GM21528 (cell line): Measurements from ENCODE around the gene MOV10L1.
A peak's percentile ranks its signal among the peaks of the same experiment; 100 is the strongest.
"Not testable (repeated sequence)": the region's sequence is repeated elsewhere in the genome, so short reads cannot be mapped to it uniquely, and the experiment has no call there.

Experiments
- ATAC-seq: cut with Tn5 transposase; IDR thresholded peaks from one replicate; pipeline ENCODE4 v1.9.1; 2021; ENCODE audit warnings: mild to moderate bottlenecking, moderate library complexity; ENCODE audit not compliant: unreplicated experiment, low FRiP score

Gene MOV10L1

DNA sequence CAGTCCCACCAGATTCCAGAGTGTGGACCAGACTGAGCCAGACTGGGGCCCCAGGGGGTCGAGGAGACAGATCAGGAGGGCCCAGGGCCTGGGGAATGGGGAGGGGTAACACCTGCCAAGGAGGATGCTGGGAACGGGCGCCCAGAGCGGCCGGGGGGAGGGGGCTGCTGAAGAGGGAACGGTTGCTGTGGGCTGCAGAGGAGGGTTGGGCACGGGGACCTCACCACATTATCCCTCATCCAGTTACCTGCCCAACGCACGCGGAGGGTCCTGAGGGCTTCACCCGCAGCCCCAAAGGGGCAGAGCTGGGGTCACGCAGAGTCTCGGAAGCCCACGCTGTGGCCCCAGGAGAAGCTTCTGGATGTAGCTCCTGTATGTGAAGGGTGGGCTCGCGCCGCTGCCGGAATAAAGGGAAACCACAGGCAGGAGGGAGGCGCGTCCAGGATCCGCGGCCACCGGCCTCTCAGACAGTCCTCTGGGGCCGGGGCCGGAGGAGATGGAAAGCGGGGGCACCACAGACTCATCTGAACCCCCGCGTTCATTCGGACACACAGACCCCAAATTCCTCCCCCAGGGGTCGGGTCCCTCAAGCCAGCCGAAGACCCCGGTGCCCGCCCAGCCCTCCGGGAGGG is 110.1 kb downstream of the MOV10L1 start:
- ATAC-seq = no peak

DNA sequence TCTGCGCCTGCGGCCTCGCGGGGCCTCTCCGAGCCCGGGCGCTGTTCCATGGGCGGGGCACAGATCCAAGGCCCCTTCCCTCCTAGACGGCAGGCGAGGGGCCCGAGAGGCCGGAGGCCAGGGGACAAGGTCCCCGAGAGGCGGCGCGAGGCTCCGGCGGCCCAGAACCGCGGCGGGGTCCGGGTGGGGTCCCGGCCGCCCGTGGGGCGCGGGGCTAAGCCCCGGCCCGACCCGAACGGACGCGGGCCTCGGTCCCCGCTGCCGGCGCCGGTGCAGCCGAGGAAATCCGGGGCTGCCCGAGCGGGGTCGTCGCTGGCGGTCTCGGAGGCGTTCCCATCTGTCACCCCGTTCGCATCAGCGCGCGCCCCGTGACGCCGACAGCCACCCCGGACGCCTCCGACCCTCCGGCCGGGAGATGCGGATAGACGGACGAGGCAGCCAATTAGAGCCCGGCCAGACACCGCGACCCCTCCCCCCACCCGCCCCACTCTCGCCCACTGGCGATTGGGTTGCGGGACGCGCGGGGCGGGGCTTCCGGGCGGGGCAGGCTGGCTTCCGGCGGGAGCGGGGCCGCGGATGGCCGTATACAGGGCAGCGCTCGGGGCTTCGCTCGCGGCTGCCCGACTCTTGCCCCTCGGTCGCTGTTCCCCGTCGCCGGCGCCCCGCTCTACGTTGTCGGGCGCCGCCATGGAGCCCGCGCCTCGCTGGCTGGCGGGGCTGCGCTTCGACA is 110.8 kb downstream of the MOV10L1 start, which contains the start of gene SELENOO:
Gene SELENOO, plus strand, starts transcription at position 551 of the 730 bp plus-strand sequence. Its CDS starts 26 bp downstream, at position 577.
- peak; percentile 62 for ATAC-seq

DNA sequence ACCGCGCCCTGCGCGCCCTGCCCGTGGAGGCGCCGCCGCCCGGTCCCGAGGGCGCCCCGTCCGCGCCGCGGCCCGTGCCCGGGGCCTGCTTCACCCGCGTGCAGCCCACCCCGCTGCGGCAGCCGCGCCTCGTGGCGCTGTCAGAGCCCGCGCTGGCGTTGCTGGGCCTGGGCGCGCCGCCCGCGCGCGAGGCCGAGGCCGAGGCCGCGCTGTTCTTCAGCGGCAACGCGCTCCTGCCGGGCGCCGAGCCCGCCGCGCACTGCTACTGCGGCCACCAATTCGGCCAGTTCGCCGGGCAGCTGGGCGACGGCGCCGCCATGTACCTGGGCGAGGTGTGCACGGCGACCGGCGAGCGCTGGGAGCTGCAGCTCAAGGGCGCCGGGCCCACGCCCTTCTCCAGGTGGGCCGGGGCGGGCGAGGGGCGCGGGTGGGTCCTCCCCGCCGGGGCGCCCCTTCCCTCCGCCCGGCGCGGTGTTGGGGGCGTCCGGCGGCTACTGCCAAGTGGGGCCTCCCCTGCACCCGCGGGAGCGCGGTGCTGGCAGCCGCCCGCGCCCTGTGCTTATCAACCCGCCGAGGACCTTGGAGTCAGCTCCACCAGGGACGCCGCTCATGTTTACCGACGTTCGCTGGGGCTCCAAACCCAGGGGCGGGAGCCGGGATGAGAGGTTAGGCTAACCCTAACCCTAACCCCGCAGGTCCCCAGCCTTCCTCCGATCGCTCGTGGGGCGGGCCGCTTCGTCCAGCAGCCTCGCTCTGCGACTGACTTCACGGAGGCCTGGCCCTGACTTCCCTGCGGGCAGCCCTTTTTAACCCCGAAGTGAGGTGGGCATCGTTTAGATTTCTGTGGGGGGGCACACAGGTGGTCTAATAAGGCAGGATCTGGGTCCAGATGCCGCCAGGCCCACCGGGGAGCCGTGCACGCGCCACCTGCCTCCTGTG is 111.7 kb downstream of the MOV10L1 start:
- peak; percentile 16 for ATAC-seq

DNA sequence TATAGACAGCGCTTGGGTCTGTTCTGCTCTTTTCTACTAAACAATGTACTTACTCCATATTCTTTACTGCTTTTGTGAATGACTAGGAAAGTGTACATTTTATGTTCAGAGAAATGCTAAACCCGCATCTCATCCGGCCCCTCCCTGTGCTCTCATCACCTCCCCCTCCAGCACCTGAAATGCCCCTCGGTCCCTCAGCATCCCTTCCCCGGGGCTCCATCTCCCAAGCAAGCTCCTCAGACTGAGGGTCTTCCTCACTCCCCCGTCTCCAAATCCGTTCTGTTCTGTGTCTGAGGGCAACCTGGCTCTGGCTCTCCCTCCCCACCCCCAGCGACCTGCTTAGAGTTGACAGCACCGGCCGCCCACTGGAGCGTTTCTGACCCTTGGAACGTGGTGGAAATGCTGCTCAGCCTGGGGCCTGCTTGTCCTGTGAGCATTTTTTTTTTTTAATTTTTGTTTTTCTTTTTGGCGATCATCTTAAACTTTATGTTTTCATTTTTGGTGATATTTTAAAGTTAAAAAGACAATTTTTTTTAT is 112.4 kb downstream of the MOV10L1 start:
- ATAC-seq = no peak

DNA sequence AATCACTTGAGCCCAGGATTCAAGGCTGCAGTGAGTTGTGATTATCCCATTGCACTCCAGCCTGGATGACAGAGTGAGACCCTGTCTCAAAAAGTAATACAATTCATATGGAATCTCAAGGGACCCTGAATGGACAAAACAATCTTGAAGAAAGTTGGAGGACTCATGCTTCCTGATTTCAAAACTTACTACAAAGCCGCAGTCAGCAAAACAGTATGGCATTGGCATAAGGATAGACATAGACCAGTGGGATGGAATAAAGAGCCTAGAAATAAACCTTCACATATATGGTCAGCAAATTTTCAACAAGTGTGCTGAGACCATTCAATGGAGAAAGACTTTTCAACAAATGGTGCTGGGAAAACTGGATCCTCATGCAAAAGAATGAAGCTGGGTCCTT is 113.5 kb downstream of the MOV10L1 start:
- ATAC-seq = no peak

DNA sequence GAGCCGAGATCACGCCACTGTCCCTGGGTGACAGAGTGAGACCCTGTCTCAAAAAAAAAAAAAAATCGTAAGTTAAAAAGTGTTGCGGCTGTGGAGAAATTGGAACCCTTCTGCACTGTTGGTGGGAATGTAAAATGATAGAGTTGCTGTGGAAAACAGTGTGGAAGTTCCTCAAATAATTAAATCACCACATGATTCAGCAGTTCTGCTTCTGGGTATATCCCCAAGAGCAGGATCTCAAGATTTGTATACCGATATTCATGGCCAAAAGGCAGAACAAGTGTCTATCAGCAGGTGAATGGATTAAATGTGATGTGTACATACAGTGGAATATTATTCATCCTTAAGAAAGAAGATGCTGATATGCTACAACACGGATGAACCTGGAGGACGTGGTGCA is 114.8 kb downstream of the MOV10L1 start:
- ATAC-seq = no peak

DNA sequence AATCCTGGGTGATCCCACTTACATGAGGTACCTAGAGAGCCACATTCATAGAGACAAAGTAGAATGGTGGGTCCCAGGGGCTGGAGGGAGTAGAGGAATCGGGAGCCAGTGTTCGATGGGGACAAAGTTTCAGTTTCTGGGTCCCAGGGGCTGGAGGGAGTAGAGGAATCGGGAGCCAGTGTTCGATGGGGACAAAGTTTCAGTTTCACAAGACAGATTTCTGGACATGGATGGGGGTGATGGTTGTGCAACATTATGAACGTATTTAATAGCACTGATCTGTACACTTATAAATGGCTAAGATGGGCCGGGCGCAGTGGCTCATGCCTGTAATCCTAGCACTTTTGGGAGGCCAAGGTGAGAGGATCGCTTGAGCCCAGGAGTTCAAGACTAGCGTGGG is 115.2 kb downstream of the MOV10L1 start:
- not testable (repeated sequence) for ATAC-seq

DNA sequence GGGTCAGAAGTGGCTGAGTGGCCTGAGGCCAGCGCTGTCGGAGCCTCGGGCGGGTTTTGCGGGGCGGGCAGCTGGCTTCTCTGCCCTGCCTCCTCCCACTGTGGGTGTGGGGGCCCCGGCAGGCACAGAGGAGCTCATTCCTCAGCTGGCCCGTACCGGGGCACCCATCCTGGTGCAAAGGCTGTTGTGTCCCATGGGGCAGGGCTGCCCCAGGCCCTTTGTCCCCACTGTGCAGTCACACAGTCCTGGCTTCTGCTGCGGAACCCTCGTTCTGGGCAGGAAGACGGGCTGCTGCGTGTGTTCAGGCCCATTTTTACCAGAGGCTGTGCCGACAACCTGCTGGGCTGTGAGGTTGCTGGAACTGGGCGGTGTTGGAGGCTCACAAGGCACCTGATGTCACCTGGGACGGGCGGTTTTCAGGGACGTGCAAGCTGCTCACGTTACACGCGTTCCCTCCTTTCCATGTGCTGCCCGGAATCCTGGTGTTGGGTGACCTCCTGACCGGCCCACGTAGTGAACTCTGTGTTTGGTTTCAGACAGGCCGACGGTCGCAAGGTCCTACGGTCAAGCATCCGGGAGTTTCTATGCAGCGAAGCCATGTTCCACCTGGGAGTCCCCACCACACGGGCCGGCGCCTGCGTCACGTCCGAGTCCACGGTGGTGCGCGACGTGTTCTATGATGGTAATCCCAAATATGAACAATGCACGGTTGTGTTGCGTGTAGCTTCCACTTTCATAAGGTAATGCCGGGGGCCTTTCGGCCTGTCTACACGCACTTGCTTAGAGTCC is 116.2 kb downstream of the MOV10L1 start:
- no peak for ATAC-seq

DNA sequence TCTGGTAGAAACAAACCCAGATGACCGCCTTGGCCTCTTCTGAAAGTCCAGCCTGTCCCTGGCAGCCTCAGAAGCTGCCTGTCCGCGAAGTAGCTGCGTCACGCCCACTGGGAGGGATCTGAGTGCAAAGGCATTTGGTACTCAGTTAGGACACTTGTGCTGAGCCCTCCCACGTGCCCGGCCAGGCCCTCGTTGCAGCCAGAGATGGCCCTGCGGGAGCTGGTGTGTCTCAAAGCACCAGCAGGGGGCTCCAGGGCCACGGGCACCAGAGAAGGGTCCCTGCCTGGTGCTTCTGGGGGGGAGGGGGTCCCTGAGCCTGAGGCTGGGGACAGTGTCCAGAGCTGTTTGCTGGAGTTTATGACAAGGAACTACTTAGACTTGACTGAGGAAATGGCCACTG is 116.8 kb downstream of the MOV10L1 start:
- no peak for ATAC-seq

DNA sequence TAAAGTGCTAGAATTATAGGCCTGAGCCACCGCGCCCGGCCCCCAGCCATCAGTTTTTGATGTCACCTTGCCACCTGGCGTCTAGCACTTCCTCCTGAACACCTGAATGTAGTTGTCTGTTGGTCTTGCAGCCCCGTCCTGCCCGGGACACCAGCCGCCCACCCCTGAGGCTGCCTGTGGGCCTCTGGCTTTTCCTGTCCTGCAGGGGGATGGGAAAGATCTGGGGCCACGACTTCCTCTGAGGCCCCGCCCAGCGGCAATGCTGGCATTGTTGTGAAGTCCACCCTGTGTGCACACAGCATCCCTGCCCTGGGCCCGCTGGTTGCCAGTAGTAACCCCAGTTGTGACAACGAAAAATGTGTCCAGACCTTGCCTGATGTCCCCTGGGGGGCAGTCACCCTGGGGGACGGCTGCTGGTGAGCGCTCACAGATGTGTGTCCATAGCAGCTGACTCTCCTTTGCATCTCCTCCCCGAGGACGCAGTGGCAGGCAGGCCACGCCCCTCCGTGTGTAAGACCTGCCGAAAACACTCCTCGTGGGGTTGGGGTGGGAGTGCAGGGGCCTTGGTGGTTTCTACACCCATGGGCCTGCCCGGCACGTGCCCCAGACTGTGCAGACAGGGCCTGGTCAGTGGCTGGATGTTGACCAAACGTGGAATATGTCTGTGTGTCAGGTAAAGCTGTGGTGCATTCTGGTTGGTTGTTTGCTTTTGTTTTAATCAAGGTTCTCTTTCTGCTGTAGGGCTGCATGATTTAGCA is 117.8 kb downstream of the MOV10L1 start:
- ATAC-seq = no peak

DNA sequence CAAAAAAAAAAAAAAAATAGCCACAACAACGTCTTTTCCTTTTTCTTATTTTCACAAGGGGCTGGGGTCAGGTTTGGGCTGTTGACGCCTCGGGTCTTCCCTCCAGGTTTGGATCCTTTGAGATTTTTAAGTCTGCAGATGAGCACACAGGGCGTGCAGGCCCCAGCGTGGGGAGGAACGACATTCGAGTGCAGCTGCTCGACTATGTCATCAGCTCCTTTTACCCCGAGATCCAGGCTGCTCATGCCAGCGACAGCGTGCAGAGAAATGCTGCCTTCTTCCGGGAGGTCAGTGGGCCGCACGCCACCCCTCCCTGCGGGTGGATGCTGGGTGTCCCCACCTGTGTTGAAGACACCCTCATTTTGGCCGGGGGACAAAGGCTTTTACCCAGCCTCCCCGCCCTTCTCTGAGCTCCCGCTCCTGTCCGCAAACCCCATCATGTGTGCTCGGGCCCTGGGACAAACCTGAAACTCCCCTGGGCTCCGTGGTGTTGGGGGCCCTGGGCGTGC is 118.7 kb downstream of the MOV10L1 start:
- no peak for ATAC-seq

DNA sequence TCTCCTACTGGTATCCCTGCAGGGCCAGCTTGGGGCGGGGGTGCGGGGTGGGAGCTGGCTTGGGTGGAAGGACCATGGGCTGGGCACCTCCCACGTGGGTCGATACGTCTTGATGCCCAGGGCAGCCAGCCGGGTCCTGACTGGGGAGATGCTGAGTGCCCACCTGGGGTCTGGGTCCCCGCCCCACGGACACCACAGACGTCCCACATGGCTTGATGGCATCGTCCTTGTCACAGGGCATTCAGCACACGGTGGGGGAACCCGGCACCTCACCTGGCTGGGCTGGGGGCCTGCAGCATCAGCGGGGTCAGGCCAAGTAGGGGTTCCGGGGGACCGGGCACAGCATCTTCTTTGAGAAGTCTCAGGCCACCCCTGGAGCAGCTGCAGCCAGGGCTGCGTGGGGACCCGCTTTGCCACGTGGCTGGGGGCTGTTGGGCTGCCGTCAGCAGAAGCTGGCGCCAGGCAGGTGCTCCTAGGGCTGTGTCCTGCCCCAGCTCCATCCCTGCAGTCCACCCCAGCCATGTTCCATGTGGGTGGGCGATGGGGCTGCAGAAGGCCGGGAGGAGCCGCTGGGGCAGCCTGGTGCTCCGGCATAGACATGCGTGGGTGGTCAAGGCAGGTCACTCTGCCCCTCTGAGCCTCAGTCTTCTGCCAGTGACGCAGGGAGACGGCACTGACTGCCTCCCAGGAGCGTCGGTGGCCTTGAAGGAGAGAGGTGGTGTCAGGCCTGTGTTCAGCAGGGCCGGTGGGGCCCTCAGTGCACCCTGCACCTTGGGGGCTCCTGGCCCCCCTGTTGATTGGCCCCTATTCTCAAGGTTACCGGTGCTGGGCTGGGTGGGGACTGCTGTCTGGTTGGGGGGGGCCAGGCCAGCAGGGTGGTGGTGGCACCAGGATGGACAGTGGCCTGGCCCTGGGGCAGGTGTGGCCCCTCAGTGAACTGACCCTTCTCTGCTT is 119.4 kb downstream of the MOV10L1 start:
- no peak for ATAC-seq

DNA sequence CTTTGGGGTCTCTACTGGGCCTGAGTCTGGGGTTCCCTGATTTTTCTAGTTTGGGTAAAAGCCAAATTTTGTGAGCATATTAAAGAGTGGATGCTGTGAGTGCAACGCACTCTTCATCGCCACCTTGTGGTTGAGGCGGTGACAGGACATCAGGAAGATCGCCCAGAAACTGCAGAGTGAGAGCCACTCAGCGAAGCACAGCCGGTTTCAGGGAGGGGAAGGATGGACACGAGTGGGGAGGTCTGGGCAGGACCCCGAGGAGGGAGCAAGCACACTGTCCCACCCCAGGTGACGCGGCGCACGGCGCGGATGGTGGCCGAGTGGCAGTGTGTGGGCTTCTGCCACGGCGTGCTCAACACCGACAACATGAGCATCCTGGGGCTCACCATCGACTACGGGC is 120.1 kb downstream of the MOV10L1 start:
- no peak for ATAC-seq

DNA sequence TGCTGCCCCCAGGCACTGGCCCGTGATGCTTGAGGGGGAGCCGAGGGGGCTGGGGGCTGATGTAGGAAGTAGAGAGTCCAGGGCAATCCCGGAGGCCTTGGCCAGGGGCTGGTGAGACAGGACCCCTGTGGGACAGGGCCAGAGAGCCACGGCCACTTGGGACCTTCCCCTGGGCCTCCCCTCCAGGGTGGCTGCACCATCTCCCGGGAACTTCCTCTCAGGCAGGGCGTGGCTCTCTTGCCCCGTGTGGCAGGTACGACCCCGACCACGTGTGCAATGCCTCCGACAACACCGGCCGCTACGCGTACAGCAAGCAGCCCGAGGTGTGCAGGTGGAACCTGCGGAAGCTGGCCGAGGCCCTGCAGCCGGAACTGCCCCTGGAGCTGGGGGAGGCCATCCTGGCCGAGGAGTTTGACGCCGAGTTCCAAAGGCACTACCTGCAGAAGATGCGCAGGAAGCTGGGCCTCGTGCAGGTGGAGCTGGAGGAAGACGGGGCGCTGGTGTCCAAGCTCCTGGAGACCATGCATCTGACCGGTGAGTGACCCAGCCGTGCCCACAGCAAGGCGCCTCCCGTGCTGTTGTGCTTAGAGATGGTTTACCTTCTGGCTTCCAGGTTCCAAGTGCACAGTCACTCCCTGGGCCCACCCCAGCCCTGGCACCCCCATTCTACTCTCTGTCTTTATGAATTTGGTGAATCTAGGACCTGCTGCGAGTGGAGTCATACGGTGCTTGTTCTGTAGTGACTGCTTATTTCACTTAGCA is 120.8 kb downstream of the MOV10L1 start:
- no peak for ATAC-seq

DNA sequence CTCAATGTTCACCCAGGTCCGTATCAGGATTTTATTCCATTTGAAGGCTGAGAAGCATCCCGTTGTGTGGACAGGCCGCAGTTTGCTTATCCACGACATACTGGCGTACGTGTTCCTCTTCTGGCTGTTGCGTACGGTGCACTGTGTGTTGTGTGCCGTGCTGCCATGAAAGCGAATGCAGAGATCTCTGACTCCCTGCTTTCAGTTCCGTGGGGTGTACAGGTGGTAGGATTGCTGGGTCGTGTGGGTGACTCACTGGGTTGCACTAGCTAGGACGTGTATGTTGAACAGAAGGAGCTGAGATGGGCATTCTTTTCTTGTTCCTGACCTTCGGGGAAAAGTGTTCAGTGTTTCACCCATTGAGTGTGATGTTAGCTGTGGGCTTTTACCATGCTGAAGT is 121.3 kb downstream of the MOV10L1 start:
- no peak for ATAC-seq
